B cell (primary cell): ENCODE data around the gene ESPNL. TPM values are rescaled to one million over a fixed set of nuclear protein-coding genes. Genes with fewer than 3 reads are reported as not detected.

Experiments used
- ATAC-seq: fragments of 200-7000 bp; cut with Tn5 transposase; one replicate; pipeline ENCODE4 v1.10.0; 2021; ENCODE audit warnings: low read depth, mild to moderate bottlenecking, moderate number of reproducible peaks, moderate library complexity
- CTCF ChIA-PET: fragments of 350-600 bp; sonication (Branson Sonifier 250); formaldehyde crosslinking; loops from one replicate; lab custom pipeline; 2021; ENCODE audit warnings: antibody characterized with exemption, inconsistent platforms; lab: Charles Lee
- POLR2A ChIA-PET: fragments of 350-600 bp; sonication (Branson Sonifier 250); formaldehyde crosslinking; loops from one replicate; lab custom pipeline; 2021; ENCODE audit warnings: antibody characterized with exemption; lab: Charles Lee
- DNase-seq: peaks from one replicate; pipeline ENCODE4 v3.0.0; 2013
- H2AFZ ChIP-seq: 2 replicates; pipeline ENCODE4 v1.6.1; 2012; ENCODE audit warnings: mild to moderate bottlenecking, low read depth, low read length; ENCODE audit not compliant: insufficient read depth, poor library complexity, severe bottlenecking
- H3K27ac ChIP-seq, 2 donors: 1 replicate in 1 of 2; 2 replicates in 1 of 2; pipeline ENCODE4 v1.5.1; 2012 to 2013; ENCODE audit warnings: low read length in 2 of 2, mild to moderate bottlenecking in 2 of 2, moderate library complexity in 1 of 2
- H3K27me3 ChIP-seq, 4 experiments: fragments of 200-600 bp in 1 of 4; sonication (generic) in 1 of 4; replicated peaks in 1 of 4; 1 replicate in 2 of 4; 2 replicates in 2 of 4; pipeline versions ENCODE4 v1.6.1 to v1.7.0; 2013 to 2016; ENCODE audit warnings: low read length in 3 of 4, mild to moderate bottlenecking in 2 of 4, mixed read lengths in 1 of 4, moderate library complexity in 1 of 4; ENCODE audit not compliant: insufficient read depth in 4 of 4, control insufficient read depth in 3 of 4; ENCODE audit errors: control extremely low read depth in 1 of 4
- H3K36me3 ChIP-seq, 2 experiments: replicated peaks in 1 of 2; 1 replicate in 1 of 2; 2 replicates in 1 of 2; pipeline versions ENCODE4 v1.6.1 to v1.7.1; 2013; ENCODE audit warnings: low read length in 1 of 2; ENCODE audit not compliant: insufficient read depth in 2 of 2, control insufficient read depth in 1 of 2; ENCODE audit errors: control extremely low read depth in 1 of 2, extremely low read depth in 1 of 2
- H3K4me1 ChIP-seq, 2 donors: fragments of 200-600 bp in 1 of 2; sonication (generic) in 1 of 2; 1 replicate in 1 of 2; 2 replicates in 1 of 2; pipeline versions ENCODE4 v1.5.1 to v1.6.1; 2013 to 2017; ENCODE audit warnings: low read length in 2 of 2; ENCODE audit not compliant: control insufficient read depth in 2 of 2, insufficient read depth in 2 of 2
- H3K4me2 ChIP-seq: replicated peaks from 2 replicates; pipeline ENCODE3; 2012; ENCODE audit warnings: mild to moderate bottlenecking, low read depth, low read length; ENCODE audit not compliant: poor library complexity, severe bottlenecking
- H3K4me3 ChIP-seq, 5 experiments: fragments of 200-600 bp in 1 of 5; sonication (generic) in 1 of 5; 1 replicate in 3 of 5; 2 replicates in 2 of 5; pipeline versions ENCODE4 v1.5.1 to v1.7.0; 2011 to 2016; ENCODE audit warnings: low read length in 4 of 5, mild to moderate bottlenecking in 4 of 5, low read depth in 2 of 5, control low read depth in 1 of 5, moderate library complexity in 1 of 5; ENCODE audit not compliant: insufficient read depth in 1 of 5; ENCODE audit errors: control extremely low read depth in 1 of 5, extremely low read depth in 1 of 5
- H3K79me2 ChIP-seq: fragments of 200-600 bp; sonication (generic); one replicate; pipeline ENCODE4 v1.6.0; 2016; ENCODE audit warnings: low read length; ENCODE audit not compliant: control insufficient read depth, insufficient read depth
- H3K9ac ChIP-seq: fragments of 200-600 bp; sonication (generic); 2 replicates; pipeline ENCODE4 v1.6.1; 2017; ENCODE audit warnings: mild to moderate bottlenecking, low read length, moderate library complexity
- H3K9me3 ChIP-seq, 3 donors: one replicate each; pipeline versions ENCODE4 v1.6.1 to v1.7.1; 2013; ENCODE audit warnings: low read length in 2 of 3; ENCODE audit not compliant: control insufficient read depth in 2 of 3, insufficient read depth in 1 of 3; ENCODE audit errors: control extremely low read depth in 1 of 3
- H4K20me1 ChIP-seq: 2 replicates; pipeline ENCODE4 v1.6.0; 2012; ENCODE audit warnings: mild to moderate bottlenecking, low read length; ENCODE audit not compliant: insufficient read depth, control insufficient read depth, poor library complexity, severe bottlenecking
- H3K27ac Mint-ChIP-seq: one replicate; pipeline ENCODE4 v1.8.0; 2021; ENCODE audit warnings: mixed read lengths
- H3K27me3 Mint-ChIP-seq: one replicate; pipeline ENCODE4 v1.8.0; 2021; ENCODE audit warnings: mixed read lengths
- H3K4me1 Mint-ChIP-seq: one replicate; pipeline ENCODE4 v1.8.0; 2021; ENCODE audit warnings: mixed read lengths
- H3K4me3 Mint-ChIP-seq: one replicate; pipeline ENCODE4 v1.8.0; 2021; ENCODE audit warnings: mixed read lengths
- H3K9me3 Mint-ChIP-seq: one replicate; pipeline ENCODE4 v1.8.0; 2022; ENCODE audit warnings: mixed read lengths; ENCODE audit not compliant: insufficient read depth
- CTCF ChIP-seq: fragments of 200-600 bp; IDR thresholded peaks from one replicate; pipeline ENCODE4 v1.8.0; 2022; ENCODE audit warnings: antibody characterized with exemption, mild to moderate bottlenecking
- EZH2 ChIP-seq: IDR thresholded peaks from 2 replicates; pipeline ENCODE4 v1.6.1; 2012; ENCODE audit warnings: borderline replicate concordance, low read depth, mild to moderate bottlenecking, moderate library complexity, low read length; ENCODE audit not compliant: insufficient read depth, poor library complexity, severe bottlenecking
- WGBS: methylation state at CpG from one replicate; pipeline ENCODE4 v1.1.5; 2013; ENCODE audit warnings: missing lambda C conversion rate; ENCODE audit not compliant: insufficient coverage; 5-methylcytosine and 5-hydroxymethylcytosine counted together
- intact Hi-C: fragments of 100-400 bp; cut with micrococcal nuclease; formaldehyde crosslinking; loops from one replicate; pipeline ENCODE4 v1.10.0; 2022
- polyA plus RNA-seq: library from polyadenylated mRNA; depleted of rRNA; stranded (reverse); fragments of >200 nt; gene quantifications from 2 replicates; pipeline ENCODE4 v1.2.3, GENCODE V29; 2012
- total RNA-seq, 2 donors: library from RNA; stranded (reverse); fragments of 120-200 nt in 1 of 2; gene quantifications; 1 replicate in 1 of 2; 2 replicates in 1 of 2; pipeline versions ENCODE4 v1.2.3 to v1.2.4, GENCODE V29; 2013 to 2022

ESPNL gene
- total and polyA plus RNA-seq, 2 donors (not counting 1 experiment from before 2014, with no cell fraction given), result 1.6 to 2.5 TPM

GRCh38 chr2:238169048-238169707 lies 69.0 kb downstream of the ESPNL start:
- 94% methylated on average over 2 of the region's 6 CpGs for WGBS
- Histone ChIP-seq H2AFZ (no peak overlapping the region), H3K9me3 (no peaks in the 10 kb centered on the region), H3K27me3 (peaks cover 0 to 7% (median 0%) of the 10 kb centered on the region in 4 experiments), H3K79me2 (no peaks in the 10 kb centered on the region), H3K4me3 (no peak overlapping the region), H4K20me1 (peaks cover 12% of the 10 kb centered on the region), H3K4me1 (no peaks in the 10 kb centered on the region), H3K9ac (no peak overlapping the region), H3K36me3 (peaks cover 7 to 46% of the 10 kb centered on the region in 2 experiments), H3K4me2 (no peak overlapping the region), H3K27ac (no peak overlapping the region)
- DNase-seq, result no peak
- Mint-ChIP-seq H3K4me3 (no peak overlapping the region), H3K4me1 (no peaks in the 10 kb centered on the region), H3K27me3 (peaks cover 6% of the 10 kb centered on the region), H3K9me3 (no peaks in the 10 kb centered on the region), H3K27ac (no peak overlapping the region)
- no peak for ATAC-seq
- POLR2A ChIA-PET, result no interaction called here
- TF ChIP-seq CTCF (no peak), EZH2 (no peak)
- CTCF ChIA-PET, result interaction anchor here (1.0 kb wide), 1 partner anchor 9 kb away, joined by 3 read pairs; no protein-coding TSS in a partner anchor
- intact Hi-C loops, result no loop called here

GRCh38 chr2:238169708-238170251 lies 69.6 kb downstream of the ESPNL start:
- ATAC-seq (no peak), DNase-seq (no peak)
- no peak for TF ChIP-seq CTCF
- no peak for TF ChIP-seq EZH2
- Mint-ChIP-seq H3K4me3 (no peak overlapping the region), H3K9me3 (no peaks in the 10 kb centered on the region), H3K27ac (no peak overlapping the region), H3K27me3 (peaks cover 5% of the 10 kb centered on the region), H3K4me1 (no peaks in the 10 kb centered on the region)
- Histone ChIP-seq H4K20me1 (peaks cover 18% of the 10 kb centered on the region), H3K9ac (no peak overlapping the region), H2AFZ (no peak overlapping the region), H3K9me3 (no peaks in the 10 kb centered on the region), H3K27me3 (peaks cover 0 to 3% (median 0%) of the 10 kb centered on the region in 4 experiments), H3K79me2 (no peaks in the 10 kb centered on the region), H3K36me3 (peaks cover 7 to 52% of the 10 kb centered on the region in 2 experiments), H3K4me1 (no peaks in the 10 kb centered on the region), H3K27ac (no peak overlapping the region), H3K4me3 (no peak overlapping the region), H3K4me2 (no peak overlapping the region)
- WGBS, result 100% methylated on average over 4 of the region's 5 CpGs
- POLR2A ChIA-PET, result no interaction called here
- intact Hi-C loops, result no loop called here
- CTCF ChIA-PET, result interaction anchor here (1.0 kb wide), 1 partner anchor 10 kb away, joined by 3 read pairs; no protein-coding TSS in a partner anchor
